ENCODE measurements around the gene ZC3HAV1. TPM values are rescaled to one million over a fixed set of nuclear protein-coding genes. Genes with fewer than 3 reads are reported as not detected.
"Not testable (repeated sequence)": the region's sequence is repeated elsewhere in the genome, so short reads cannot be mapped to it uniquely, and the experiment has no call there.

The ZC3HAV1 gene
- total and polyA plus RNA-seq, 2 of the 13 experiments (the other 11 are each of a cell fraction or from before 2014, with no cell fraction given): 12.7 to 23.7 TPM

DNA sequence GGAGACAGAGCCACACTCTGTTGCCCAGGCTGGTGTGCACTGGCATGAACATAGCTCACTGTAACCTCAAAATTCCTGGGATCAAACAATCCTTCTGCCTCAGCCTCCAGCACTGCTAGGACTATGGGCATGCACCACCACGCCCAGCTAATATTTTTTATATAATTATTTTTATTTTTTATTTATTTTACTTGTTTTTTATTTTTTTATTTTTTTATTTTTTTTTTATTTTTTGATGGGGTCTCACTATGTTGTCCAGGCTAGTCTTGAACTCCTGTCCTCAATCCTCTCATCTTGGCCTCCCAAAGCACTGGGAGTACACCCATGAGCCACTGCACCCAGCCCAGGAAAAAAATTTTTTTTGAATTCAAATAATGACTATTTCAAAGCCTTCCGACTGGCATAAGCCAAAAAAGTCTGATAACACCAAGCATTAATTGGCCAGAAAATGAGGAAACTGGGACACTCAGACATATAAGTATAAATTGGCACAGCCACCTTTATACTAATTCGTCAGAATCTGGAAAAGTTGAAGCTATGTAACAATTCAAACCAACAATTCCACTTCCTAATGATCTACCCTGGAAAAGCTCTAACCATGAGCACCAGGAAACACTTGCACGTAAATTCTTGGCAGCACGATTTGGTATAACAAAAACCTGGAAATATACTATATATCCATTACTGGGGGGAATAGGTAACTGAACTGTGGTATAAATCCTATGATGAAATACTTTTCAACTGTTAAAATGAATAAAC, 6.3 kb downstream of the ZC3HAV1 start:
- H3K79me2 ChIP-seq (ENCODE audit: insufficient read depth, low read length): peaks cover 71% of the 10 kb centered on the region
- no TSS peak for BruUV-seq (replicated peaks)
- no peaks in the 10 kb centered on the region for H3K27me3 ChIP-seq (ENCODE audit: control insufficient read depth in 1 of 2, insufficient read depth in 2 of 2, low read length in 2 of 2)
- H4K20me1 ChIP-seq (ENCODE audit: insufficient read depth, low read length): no peaks in the 10 kb centered on the region
- WGBS (ENCODE audit: low lambda C conversion rate): 93% methylated on average over 5 of the region's 5 CpGs
- no peak overlapping the region for H3K4me3 ChIP-seq (replicated peaks in 1 of 3; ENCODE audit: insufficient read depth in 1 of 3, low read depth in 2 of 3, low read length in 3 of 3)
- H3K27ac ChIP-seq (ENCODE audit: extremely low read length, insufficient read depth, low read length): peak overlapping the region; percentile 4
- H3K4me2 ChIP-seq (ENCODE audit: low read depth, low read length): no peak overlapping the region
- intact Hi-C loops (cut with micrococcal nuclease; ENCODE audit: unreplicated experiment) (loop anchor here (10.0 kb wide), 1 partner anchor 242 kb away; the partner anchor contains the start of gene FMC1), in situ Hi-C loops (cut with HindIII; ENCODE audit: extremely low pct_ligation_motif_present, low pct_unique_long_range_greater_than_20kb) (no loop called here)
- no peak for ATAC-seq
- no peaks in the 10 kb centered on the region; a peak in 1 of 5 replicates for H3K36me3 ChIP-seq (replicated peaks in 1 of 2; ENCODE audit: control insufficient read depth in 1 of 2, insufficient read depth in 2 of 2, low read length in 2 of 2)
- H2AFZ ChIP-seq (ENCODE audit: low read length): no peak overlapping the region
- TF ChIP-seq ZFP62 (CRISPR knock-in tag; IDR thresholded peaks at IDR 0.05) (no peak), ZNF121 (CRISPR knock-in tag; IDR thresholded peaks at IDR 0.05) (0 out of 2 replicates have a peak, but pooled peaks have one; percentile 23)
- ChIA-PET CTCF (ENCODE audit: low intra/inter-chr PET ratio, low total read pairs) (no interaction called here), POLR2A (no interaction called here)
- no peak overlapping the region for H3K9ac ChIP-seq (ENCODE audit: insufficient read depth, low read depth, low read length)
- no peak for FAIRE-seq
- no peak for DNase-seq (ENCODE audit: low spot score)
- peaks cover 71% of the 10 kb centered on the region for H3K4me1 ChIP-seq (ENCODE audit: insufficient read depth, low read length)
- H3K9me3 ChIP-seq (ENCODE audit: low read length): no peaks in the 10 kb centered on the region

DNA sequence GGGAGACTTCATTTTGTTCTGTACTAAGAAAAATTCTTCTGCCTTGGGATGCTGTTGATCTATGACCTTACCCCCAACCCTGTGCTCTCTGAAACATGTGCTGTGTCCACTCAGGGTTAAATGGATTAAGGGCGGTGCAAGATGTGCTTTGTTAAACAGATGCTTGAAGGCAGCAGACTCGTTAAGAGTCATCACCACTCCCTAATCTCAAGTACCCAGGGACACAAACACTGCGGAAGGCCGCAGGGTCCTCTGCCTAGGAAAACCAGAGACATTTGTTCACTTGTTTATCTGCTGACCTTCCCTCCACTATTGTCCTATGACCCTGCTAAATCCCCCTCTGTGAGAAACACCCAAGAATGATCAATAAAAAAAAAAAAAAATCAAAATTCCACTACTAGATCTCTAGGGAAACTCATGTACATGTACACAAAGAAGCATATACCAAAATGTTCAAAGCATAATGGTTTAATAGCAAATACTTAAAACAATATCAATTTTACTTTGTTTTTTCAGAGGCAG, 7.8 kb downstream of the ZC3HAV1 start:
- ATAC-seq; in situ Hi-C loops (cut with HindIII; ENCODE audit: extremely low pct_ligation_motif_present, low pct_unique_long_range_greater_than_20kb); FAIRE-seq; CTCF ChIA-PET (ENCODE audit: low intra/inter-chr PET ratio, low total read pairs); DNase-seq (ENCODE audit: low spot score); H3K4me2 ChIP-seq (ENCODE audit: low read depth, low read length); BruUV-seq (replicated peaks); POLR2A ChIA-PET; H3K9ac ChIP-seq (ENCODE audit: insufficient read depth, low read depth, low read length); H3K4me3 ChIP-seq (replicated peaks in 1 of 3; ENCODE audit: insufficient read depth in 1 of 3, low read depth in 2 of 3, low read length in 3 of 3); H2AFZ ChIP-seq (ENCODE audit: low read length); H3K9me3 ChIP-seq (ENCODE audit: low read length); H3K27me3 ChIP-seq (ENCODE audit: control insufficient read depth in 1 of 2, insufficient read depth in 2 of 2, low read length in 2 of 2); H3K36me3 ChIP-seq (replicated peaks in 1 of 2; ENCODE audit: control insufficient read depth in 1 of 2, insufficient read depth in 2 of 2, low read length in 2 of 2); H3K27ac ChIP-seq (ENCODE audit: extremely low read length, insufficient read depth, low read length); H4K20me1 ChIP-seq (ENCODE audit: insufficient read depth, low read length): not testable (repeated sequence)
- H3K4me1 ChIP-seq (ENCODE audit: insufficient read depth, low read length): peaks cover 56% of the 10 kb centered on the region
- WGBS (ENCODE audit: low lambda C conversion rate): 65% methylated on average over 2 of the region's 4 CpGs
- peak; percentile 50 for TF ChIP-seq BCL6 (CRISPR knock-in tag; IDR thresholded peaks at IDR 0.05)
- intact Hi-C loops (cut with micrococcal nuclease; ENCODE audit: unreplicated experiment): loop anchor here (10.0 kb wide), 1 partner anchor 243 kb away; the partner anchor contains the start of gene FMC1
- peaks cover 55% of the 10 kb centered on the region for H3K79me2 ChIP-seq (ENCODE audit: insufficient read depth, low read length)
